Stimulated activated naive CD8-positive, alpha-beta T cell treated with anti-CD3 and anti-CD28 coated beads, Interleukin-15, Interleukin-2, amounts not matched to agents 100 ng/mL and 50 ng/mL, for 24 hours (primary cell): ENCODE results near the gene TNNI2.
A peak's percentile ranks its signal among the peaks of the same experiment; 100 is the strongest.

Source experiments
- H3K27ac Mint-ChIP-seq: one replicate; pipeline ENCODE4 v1.8.0; 2021; ENCODE audit warnings: mild to moderate bottlenecking, mixed read lengths
- H3K27me3 Mint-ChIP-seq: one replicate; pipeline ENCODE4 v1.8.0; 2021; ENCODE audit warnings: mixed read lengths
- H3K36me3 Mint-ChIP-seq: one replicate; pipeline ENCODE4 v1.8.0; 2021; ENCODE audit warnings: low read depth, mixed read lengths
- H3K4me1 Mint-ChIP-seq: one replicate; pipeline ENCODE4 v1.8.0; 2021; ENCODE audit warnings: low read depth, mixed read lengths
- H3K4me3 Mint-ChIP-seq: one replicate; pipeline ENCODE4 v1.8.0; 2021; ENCODE audit warnings: mild to moderate bottlenecking, mixed read lengths
- H3K9me3 Mint-ChIP-seq: one replicate; pipeline ENCODE4 v1.8.0; 2021; ENCODE audit warnings: mixed read lengths

Gene TNNI2

DNA sequence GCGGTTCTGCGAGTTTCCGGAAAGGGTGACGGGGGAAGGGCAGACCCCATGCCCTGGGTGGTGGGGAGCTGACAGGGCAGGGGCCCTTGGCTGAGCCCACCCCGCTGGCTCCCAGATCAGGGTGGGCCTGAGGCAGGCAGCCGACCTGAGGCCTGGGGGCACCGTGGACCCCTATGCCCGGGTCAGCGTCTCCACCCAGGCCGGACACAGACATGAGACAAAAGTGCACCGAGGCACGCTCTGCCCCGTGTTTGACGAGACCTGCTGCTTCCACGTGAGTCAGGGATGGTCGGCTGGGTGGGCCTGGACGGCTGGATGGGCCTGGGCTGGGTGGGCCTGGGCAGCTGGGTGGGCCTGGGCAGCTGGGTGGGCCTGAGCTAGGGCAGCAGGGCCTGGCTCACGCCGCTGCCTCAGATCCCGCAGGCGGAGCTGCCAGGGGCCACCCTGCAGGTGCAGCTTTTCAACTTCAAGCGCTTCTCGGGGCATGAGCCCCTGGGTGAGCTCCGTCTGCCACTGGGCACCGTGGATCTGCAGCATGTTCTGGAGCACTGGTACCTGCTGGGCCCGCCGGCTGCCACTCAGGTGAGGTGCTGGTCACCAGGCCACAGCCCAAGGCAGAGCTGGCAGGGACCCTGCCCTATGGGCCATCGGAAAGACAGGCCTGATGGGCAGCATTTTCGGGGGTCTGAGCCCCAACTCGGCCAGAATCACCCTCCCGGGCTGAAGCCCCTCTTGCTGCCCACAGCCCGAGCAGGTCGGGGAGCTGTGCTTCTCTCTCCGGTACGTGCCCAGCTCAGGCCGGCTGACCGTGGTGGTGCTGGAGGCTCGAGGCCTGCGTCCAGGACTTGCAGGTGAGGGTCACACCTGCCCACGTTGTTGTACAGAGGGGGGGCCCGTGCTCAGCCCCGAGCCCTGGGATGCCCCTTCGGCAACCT lies 2.5 kb upstream of the TNNI2 start:
- H3K9me3 Mint-ChIP-seq, result no peaks in the 10 kb centered on the region
- H3K4me3 Mint-ChIP-seq, result no peak overlapping the region
- H3K36me3 Mint-ChIP-seq, result no peaks in the 10 kb centered on the region
- H3K27me3 Mint-ChIP-seq, result peaks cover 3% of the 10 kb centered on the region
- no peak overlapping the region for H3K27ac Mint-ChIP-seq
- peaks cover 10% of the 10 kb centered on the region for H3K4me1 Mint-ChIP-seq

DNA sequence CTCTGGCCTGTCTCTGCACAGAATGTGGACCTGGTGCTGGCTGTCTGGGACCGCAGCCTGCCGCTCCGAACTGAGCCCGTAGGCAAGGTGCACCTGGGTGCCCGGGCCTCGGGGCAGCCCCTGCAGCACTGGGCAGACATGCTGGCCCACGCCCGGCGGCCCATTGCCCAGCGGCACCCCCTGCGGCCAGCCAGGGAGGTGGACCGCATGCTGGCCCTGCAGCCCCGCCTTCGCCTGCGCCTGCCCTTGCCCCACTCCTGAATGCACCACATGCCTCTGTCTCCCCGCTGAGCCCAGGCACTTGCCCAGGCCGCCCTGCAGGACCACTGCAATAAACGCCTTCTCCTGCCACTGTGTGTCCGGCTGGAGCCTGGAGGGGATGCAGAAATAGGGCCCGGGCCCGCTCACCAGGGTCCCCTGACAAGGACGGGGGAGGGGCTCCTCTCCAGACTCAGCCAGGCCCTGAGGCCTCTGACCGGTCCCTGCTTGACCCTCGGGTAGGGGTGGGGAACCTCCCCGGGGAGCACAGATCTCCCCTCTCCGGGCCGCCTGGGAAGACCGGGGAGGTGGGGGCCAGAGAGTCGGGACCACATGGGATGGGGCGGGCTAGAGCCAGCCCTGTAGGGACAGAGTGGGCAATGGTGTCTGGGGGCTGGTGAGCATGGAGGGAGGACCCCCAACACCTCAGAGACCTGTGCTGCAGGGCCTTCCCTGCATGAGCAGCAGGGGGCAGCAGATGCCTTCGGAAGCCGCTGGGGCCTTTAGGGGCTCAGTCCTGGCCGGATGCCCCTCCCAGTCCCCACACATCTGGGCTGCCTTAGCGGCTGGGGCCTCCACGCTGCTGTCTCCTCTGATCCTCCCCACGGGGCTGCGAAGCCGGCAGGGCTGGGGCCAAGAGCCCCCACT lies 1.4 kb upstream of the TNNI2 start:
- Mint-ChIP-seq H3K27ac (no peak overlapping the region), H3K9me3 (no peaks in the 10 kb centered on the region), H3K27me3 (peaks cover 3% of the 10 kb centered on the region), H3K36me3 (no peaks in the 10 kb centered on the region), H3K4me1 (peaks cover 10% of the 10 kb centered on the region), H3K4me3 (no peak overlapping the region)

DNA sequence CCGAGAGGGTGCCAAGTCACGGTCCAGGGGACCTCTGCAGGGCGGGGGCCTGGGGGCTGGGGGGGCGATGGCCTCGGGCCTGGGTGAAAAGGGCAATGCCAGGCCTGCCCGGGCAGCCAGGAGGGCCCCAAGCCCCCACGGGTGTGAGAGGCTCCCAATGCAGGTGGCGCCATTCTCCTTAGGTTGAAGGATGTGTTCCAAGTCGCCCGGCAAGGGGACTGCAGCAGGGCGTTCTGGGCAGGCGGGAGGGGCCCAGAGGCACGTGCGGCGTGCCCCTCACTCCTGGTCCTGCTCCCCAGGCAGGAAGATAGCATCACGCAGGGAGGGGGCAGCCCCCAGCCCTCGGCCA lies 730 bp upstream of the TNNI2 start:
- H3K27ac Mint-ChIP-seq, result no peak overlapping the region
- H3K4me3 Mint-ChIP-seq, result no peak overlapping the region
- peaks cover 10% of the 10 kb centered on the region for H3K4me1 Mint-ChIP-seq
- H3K27me3 Mint-ChIP-seq, result peaks cover 3% of the 10 kb centered on the region
- H3K9me3 Mint-ChIP-seq, result no peaks in the 10 kb centered on the region
- no peaks in the 10 kb centered on the region for H3K36me3 Mint-ChIP-seq

DNA sequence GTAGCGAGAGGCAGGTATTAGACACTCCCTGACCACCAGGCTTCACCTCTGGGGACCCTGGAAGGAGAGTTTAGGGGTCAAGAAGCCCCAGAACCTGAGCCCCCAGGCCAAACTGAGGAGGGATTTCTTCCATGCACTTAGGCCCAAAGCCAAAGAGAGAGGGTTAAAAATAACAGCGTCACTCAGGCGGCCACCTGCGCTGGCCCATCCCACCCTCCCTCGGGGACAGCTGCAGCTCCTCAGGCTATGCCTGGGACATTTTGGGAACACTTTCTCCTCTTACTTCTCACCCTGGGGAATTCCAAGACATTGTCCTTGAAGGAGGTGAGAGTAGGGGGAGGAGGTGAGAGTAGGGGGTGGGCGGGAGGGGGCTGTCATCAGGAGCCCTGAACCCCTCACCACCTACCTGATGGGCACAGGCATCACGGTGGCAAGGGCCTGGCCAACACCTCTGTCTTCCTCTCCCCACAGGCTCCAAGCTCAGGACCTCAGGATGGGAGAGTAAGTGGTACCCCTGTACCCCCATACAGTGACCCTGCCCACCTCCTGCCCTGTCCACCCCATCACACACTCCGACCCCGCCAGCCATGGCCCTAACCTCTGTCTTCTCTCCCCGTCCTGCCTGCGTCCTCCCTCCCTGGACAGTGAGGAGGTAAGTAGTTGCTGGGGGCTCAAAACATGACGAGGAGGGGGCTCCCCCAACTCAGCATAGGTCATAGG lies 583 bp downstream of the TNNI2 start:
- no peak overlapping the region for H3K4me3 Mint-ChIP-seq

DNA sequence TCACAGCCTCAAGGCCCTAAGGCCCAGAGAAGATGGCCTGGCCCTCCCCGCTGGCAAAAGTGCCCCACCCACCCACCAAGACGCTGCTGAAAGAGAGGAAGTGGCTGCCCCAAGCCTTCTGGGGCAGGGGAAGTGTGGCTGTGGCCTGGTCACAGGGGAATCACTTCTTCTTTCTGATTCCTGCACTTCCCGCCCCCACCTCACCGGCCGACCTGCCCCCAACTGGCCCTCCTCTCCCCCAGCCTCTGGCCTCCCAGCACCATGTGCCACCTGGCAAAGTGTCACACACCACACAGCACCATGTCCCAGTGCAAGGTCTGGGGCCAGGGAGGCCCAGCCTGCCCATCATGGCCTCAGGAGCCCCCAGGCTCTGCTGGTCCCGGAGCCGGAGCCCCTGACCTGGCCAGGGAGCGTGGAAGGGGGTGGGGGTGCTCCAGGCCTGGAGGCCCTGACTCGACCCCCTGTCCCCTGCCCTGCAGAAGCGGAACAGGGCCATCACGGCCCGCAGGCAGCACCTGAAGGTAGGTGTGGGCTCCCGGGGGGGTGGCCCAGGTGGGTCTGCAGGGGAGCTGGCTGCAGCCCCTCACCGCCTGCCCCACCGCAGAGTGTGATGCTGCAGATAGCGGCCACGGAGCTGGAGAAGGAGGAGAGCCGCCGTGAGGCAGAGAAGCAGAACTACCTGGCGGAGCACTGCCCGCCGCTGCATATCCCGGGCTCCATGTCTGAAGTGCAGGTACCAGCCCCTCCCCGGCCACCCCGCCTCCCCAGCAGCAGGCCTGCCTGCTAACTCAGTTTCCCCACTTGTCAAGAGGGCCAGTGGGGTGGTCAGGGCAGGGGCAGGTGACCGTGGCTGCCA lies 1.4 kb downstream of the TNNI2 start:
- peaks cover 4% of the 10 kb centered on the region for H3K27me3 Mint-ChIP-seq
- H3K4me1 Mint-ChIP-seq, result peaks cover 31% of the 10 kb centered on the region
- H3K36me3 Mint-ChIP-seq, result no peaks in the 10 kb centered on the region
- H3K9me3 Mint-ChIP-seq, result no peaks in the 10 kb centered on the region
- H3K27ac Mint-ChIP-seq, result peak overlapping the region; percentile 75
- no peak overlapping the region for H3K4me3 Mint-ChIP-seq

More for the DNA sequence above, 583 bp downstream of the TNNI2 start:
- Mint-ChIP-seq H3K9me3 (no peaks in the 10 kb centered on the region), H3K27me3 (no peaks in the 10 kb centered on the region), H3K4me1 (peaks cover 23% of the 10 kb centered on the region), H3K36me3 (no peaks in the 10 kb centered on the region), H3K27ac (peak overlapping the region; percentile 75)

DNA sequence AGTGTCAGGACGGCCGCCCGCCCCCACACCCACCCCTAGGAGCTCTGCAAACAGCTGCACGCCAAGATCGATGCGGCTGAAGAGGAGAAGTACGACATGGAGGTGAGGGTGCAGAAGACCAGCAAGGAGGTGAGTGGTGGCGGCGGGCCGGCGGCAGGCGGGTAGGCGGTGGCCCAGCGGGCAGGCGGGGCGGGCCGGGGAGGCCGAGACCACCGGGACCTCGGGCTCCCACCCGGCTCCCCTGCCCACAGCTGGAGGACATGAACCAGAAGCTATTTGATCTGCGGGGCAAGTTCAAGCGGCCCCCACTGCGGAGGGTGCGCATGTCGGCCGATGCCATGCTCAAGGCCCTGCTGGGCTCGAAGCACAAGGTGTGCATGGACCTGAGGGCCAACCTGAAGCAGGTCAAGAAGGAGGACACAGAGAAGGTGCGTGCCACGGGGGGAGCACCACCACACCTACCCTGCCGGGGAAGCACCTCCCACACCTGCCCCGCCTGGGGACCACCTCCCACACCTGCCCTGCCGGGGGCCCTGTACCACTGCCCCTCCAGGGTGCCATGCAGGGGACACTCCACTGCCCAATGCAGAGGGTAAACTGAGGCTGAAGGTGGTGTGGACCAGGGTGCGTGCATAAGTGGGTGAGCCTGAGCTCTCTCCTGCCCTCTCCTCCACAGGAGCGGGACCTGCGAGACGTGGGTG lies 2.1 kb downstream of the TNNI2 start:
- H3K4me3 Mint-ChIP-seq, result no peak overlapping the region
- H3K27ac Mint-ChIP-seq, result no peak overlapping the region
- H3K4me1 Mint-ChIP-seq, result peaks cover 39% of the 10 kb centered on the region
- H3K27me3 Mint-ChIP-seq, result peaks cover 4% of the 10 kb centered on the region
- H3K36me3 Mint-ChIP-seq, result no peaks in the 10 kb centered on the region
- H3K9me3 Mint-ChIP-seq, result no peaks in the 10 kb centered on the region

DNA sequence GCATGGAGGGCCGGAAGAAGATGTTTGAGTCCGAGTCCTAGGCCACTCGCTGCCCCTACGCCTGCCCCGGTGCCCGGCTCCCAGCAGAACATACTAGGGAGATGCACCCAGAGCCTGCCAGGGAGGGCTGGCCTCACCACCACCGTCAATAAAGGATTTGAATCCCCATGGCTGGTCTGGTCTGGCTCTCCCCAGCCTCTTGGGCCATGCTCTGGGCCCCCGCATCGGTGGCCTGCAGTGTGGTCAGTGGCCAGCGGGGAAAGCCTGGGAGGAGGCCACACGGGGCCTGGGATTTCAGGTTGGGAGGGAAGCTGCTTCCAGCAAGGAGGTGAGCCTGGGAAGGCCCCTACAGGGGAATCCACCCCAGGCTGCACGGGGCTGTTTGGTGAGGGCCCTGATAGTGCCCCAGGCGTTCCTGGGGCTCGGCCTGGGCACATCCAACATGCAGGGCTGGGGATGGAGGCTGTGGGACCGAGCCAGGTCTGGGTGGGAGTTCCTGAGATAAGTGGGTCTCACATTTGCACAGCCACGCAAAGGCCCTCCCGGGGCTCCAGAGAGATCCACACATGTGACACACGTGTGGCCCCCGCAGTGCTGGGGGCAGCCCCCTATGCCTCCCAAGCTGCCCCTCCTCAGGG lies 2.8 kb downstream of the TNNI2 start:
- Mint-ChIP-seq H3K27ac (no peak overlapping the region), H3K9me3 (no peaks in the 10 kb centered on the region), H3K36me3 (no peaks in the 10 kb centered on the region), H3K4me3 (no peak overlapping the region), H3K4me1 (peaks cover 43% of the 10 kb centered on the region), H3K27me3 (peaks cover 4% of the 10 kb centered on the region)

DNA sequence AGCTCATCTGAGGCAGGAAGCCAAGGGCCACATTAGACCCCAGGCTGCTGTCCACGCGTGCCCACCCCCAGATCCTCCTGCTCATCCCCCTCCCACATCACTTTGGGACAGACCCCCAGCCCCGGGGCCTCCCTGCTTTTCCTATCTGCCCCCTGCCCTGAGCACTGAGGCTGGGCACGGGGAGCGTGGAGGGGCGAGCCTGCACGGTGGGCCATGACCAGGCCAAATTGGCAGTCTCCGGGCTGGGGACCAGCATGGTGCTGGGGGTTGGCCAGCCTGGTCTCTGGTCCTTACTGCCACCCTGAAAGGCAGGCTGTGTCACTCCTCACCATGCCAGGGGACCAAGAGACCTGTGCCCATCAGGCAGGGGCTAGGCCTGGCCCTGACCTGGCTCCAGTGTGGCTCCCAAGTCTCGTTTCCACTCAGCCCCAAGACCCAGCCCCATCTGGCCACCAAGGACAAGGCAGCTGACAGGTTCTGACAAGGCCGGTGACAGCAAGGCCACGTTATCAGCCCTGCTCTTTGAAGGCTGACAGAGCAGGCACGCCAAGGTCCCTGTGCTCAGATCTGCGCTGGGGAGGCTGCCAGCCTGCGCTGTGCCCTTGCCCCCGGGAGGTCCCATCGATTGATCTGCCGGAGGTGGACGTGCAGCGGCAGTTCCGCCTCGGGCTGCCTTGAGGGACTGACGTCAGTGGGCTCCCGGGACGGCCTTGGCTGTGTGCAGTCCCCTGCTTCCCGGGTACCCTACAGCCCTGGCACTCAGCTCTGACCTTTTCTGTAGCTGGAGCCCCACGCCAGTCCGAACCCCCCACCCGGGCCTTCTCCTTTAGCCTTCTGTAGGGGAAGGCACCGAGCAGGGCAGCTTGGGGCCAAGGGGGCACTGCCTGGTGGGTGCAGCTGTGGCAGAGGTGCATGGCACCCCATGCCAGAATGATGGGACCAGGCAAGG lies 3.6 kb downstream of the TNNI2 start:
- peaks cover 49% of the 10 kb centered on the region for H3K4me1 Mint-ChIP-seq
- no peaks in the 10 kb centered on the region for H3K9me3 Mint-ChIP-seq
- no peak overlapping the region for H3K27ac Mint-ChIP-seq
- peaks cover 4% of the 10 kb centered on the region for H3K27me3 Mint-ChIP-seq
- no peak overlapping the region for H3K4me3 Mint-ChIP-seq
- H3K36me3 Mint-ChIP-seq, result no peaks in the 10 kb centered on the region

DNA sequence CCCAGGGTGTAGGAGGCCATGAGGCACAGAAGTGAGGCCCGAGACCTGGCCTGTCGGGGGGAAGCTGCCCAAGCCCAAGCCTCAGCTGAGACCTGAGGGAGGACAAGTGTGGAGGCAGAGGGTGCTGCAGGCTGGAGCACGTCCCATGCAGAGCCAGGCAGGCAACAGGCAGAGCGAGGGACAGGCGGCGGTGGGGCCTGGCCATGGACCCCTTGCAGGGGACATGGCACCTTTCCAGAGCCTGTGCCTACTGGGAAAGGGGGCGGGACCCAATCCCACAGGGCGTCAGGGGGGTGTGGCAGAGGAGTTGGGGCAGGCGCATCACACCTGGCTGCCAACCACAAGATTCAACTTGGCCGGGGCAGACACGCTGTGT lies 4.3 kb downstream of the TNNI2 start:
- Mint-ChIP-seq H3K4me3 (no peak overlapping the region), H3K9me3 (no peaks in the 10 kb centered on the region), H3K27me3 (peaks cover 4% of the 10 kb centered on the region), H3K27ac (no peak overlapping the region), H3K4me1 (peaks cover 54% of the 10 kb centered on the region), H3K36me3 (no peaks in the 10 kb centered on the region)

DNA sequence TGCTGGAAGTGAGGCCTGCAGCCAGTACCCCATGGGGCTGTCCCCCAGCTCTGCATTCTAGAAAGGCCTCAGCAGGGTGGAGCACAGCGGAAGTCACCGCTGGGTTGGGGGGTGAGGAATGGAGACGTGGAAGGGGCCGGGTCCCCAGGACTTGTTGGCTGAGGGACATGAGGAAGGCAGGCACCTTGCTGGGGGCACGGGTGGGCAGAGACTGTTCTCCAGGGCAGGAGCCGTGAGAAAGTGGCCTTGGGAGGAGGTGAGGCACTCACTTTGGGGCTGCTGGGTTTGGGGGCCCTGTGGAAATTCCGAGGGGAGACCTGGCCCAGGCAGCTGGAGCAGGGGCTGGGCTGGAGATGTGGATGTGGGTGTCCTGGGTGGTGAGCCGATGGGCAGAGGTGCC lies 5.0 kb downstream of the TNNI2 start:
- Mint-ChIP-seq H3K27ac (no peak overlapping the region), H3K4me1 (peaks cover 55% of the 10 kb centered on the region), H3K4me3 (no peak overlapping the region), H3K27me3 (peaks cover 4% of the 10 kb centered on the region), H3K9me3 (no peaks in the 10 kb centered on the region), H3K36me3 (no peaks in the 10 kb centered on the region)

DNA sequence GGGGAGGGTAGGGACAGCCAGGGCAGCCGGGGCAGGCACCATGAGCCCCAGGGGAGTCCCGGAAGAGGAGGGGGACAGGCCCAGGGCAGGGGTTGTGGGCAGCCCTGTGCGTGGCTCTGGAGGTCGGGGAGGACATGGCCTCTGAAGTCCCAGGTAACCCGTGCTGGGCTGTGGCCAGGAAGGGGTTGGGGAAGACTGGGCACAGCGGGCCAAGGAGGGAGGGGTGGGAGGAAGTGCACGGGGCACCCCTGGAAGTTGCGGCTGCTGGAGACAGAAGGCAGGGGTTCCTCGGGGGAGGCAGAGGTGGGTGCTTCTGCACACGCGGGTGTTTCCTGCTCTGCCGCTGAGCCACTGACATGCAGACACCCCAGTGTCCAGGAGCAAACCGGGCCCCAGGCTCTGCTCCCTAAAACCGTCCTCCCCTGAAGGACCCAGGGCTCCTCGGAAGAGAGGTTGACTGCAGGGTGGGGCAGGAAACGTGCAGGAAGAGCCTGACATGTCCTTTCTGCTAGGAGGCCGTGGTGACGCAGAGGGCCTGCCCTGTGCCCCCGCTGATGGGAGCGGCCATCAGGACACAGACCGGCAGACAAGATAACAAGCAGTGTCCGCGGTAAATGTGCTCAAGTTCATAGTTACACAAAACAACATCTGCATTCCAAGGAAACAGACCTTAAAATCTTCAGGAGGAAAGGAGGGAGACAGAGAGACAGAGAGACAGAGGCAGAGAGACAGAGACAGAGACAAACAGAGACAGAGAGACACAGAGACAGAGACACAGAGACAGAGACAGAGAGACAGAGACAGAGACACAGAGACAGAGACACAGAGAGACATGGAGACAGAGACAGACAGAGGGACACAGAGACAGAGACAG lies 5.7 kb downstream of the TNNI2 start:
- peaks cover 62% of the 10 kb centered on the region for H3K4me1 Mint-ChIP-seq
- H3K36me3 Mint-ChIP-seq, result no peaks in the 10 kb centered on the region
- H3K9me3 Mint-ChIP-seq, result no peaks in the 10 kb centered on the region
- H3K27ac Mint-ChIP-seq, result peak overlapping the region; percentile 90
- peak overlapping the region; percentile 63 for H3K4me3 Mint-ChIP-seq
- H3K27me3 Mint-ChIP-seq, result peaks cover 4% of the 10 kb centered on the region

DNA sequence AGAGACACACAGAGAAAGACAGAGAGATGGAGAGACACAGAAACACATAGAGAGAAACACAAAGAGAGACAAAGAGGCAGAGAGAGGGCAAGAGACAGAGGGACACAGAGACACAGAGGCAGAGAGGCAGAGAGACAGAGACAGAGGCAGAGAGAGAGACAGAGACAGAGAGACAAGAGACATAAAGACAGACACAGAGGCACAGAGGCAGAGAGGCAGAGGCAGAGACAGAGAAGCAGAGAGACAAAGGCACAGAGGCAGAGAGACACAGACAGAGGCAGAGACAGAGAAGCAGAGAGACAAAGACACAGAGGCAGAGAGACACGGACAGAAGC lies 6.3 kb downstream of the TNNI2 start:
- H3K27ac Mint-ChIP-seq, result peak overlapping the region; percentile 90
- peaks cover 4% of the 10 kb centered on the region for H3K27me3 Mint-ChIP-seq
- H3K4me1 Mint-ChIP-seq, result peaks cover 63% of the 10 kb centered on the region
- no peaks in the 10 kb centered on the region for H3K9me3 Mint-ChIP-seq
- peak overlapping the region; percentile 63 for H3K4me3 Mint-ChIP-seq
- H3K36me3 Mint-ChIP-seq, result no peaks in the 10 kb centered on the region
